CD8-positive, alpha-beta memory T cell (primary cell): ENCODE results near the gene ODF4. TPM values are rescaled to one million over a fixed set of nuclear protein-coding genes. Genes with fewer than 3 reads are reported as not detected.
"Not testable (repeated sequence)": the region's sequence is repeated elsewhere in the genome, so short reads cannot be mapped to it uniquely, and the experiment has no call there.

Source experiments
- CTCF ChIA-PET: fragments of 350-600 bp; sonication (Branson Sonifier 250); formaldehyde crosslinking; loops from one replicate; lab custom pipeline; 2021; ENCODE audit warnings: antibody characterized with exemption; lab: Charles Lee
- POLR2A ChIA-PET: fragments of 350-600 bp; sonication (Branson Sonifier 250); formaldehyde crosslinking; loops from one replicate; lab custom pipeline; 2021; ENCODE audit warnings: antibody characterized with exemption; lab: Charles Lee
- DNase-seq, 5 donors: peaks; one replicate each; pipeline versions ENCODE4 v3.0.0 to v3.0.0-alpha.2; 2020 to 2022; ENCODE audit warnings: mixed read lengths in 1 of 5
- H3K27ac ChIP-seq: one replicate; pipeline ENCODE4 v1.7.0; 2013; ENCODE audit warnings: low read depth, mild to moderate bottlenecking, low read length, moderate library complexity
- H3K27me3 ChIP-seq: 2 replicates; pipeline ENCODE4 v1.7.0; 2013; ENCODE audit warnings: low read length, mild to moderate bottlenecking; ENCODE audit not compliant: insufficient read depth, poor library complexity, severe bottlenecking
- H3K36me3 ChIP-seq: 2 replicates; pipeline ENCODE4 v1.7.0; 2013; ENCODE audit warnings: mild to moderate bottlenecking, low read length, moderate library complexity; ENCODE audit not compliant: insufficient read depth
- H3K4me1 ChIP-seq: 2 replicates; pipeline ENCODE4 v1.7.0; 2013; ENCODE audit warnings: mild to moderate bottlenecking, low read length, moderate library complexity; ENCODE audit not compliant: insufficient read depth
- H3K4me3 ChIP-seq: 2 replicates; pipeline ENCODE4 v1.7.0; 2013; ENCODE audit warnings: mild to moderate bottlenecking, low read length
- H3K9me3 ChIP-seq: 2 replicates; pipeline ENCODE4 v1.7.0; 2013; ENCODE audit warnings: mild to moderate bottlenecking, low read length
- H3K27ac Mint-ChIP-seq, 8 donors: one replicate each; pipeline ENCODE4 v1.8.0; 2020 to 2021; ENCODE audit warnings: mixed read lengths in 8 of 8, mild to moderate bottlenecking in 6 of 8, inconsistent platforms in 3 of 8, moderate library complexity in 3 of 8
- H3K27me3 Mint-ChIP-seq, 2 donors: one replicate each; pipeline ENCODE4 v1.8.0; 2020 to 2021; ENCODE audit warnings: mixed read lengths in 2 of 2, mild to moderate bottlenecking in 1 of 2, moderate library complexity in 1 of 2
- H3K36me3 Mint-ChIP-seq, 3 donors: one replicate each; pipeline ENCODE4 v1.8.0; 2020 to 2021; ENCODE audit warnings: mixed read lengths in 3 of 3, inconsistent platforms in 1 of 3, mild to moderate bottlenecking in 1 of 3
- H3K4me1 Mint-ChIP-seq, 3 donors: one replicate each; pipeline ENCODE4 v1.8.0; 2020 to 2021; ENCODE audit warnings: mixed read lengths in 3 of 3, inconsistent platforms in 1 of 3, mild to moderate bottlenecking in 1 of 3
- H3K4me3 Mint-ChIP-seq, 7 donors: one replicate each; pipeline ENCODE4 v1.8.0; 2020 to 2021; ENCODE audit warnings: mixed read lengths in 7 of 7, mild to moderate bottlenecking in 6 of 7, moderate library complexity in 4 of 7, inconsistent platforms in 2 of 7
- H3K9me3 Mint-ChIP-seq, 5 donors: one replicate each; pipeline ENCODE4 v1.8.0; 2020 to 2022; ENCODE audit warnings: mixed read lengths in 5 of 5, mild to moderate bottlenecking in 3 of 5, moderate library complexity in 2 of 5, inconsistent platforms in 1 of 5
- polyA plus RNA-seq: library from polyadenylated mRNA; unstranded; fragments of 300-500 nt; fragmentation: Illumina TruSeq; gene quantifications from one replicate; pipeline ENCODE4 v1.2.3, GENCODE V29; 2021
- total RNA-seq, 2 experiments: library from RNA; stranded (reverse); gene quantifications; one replicate each; pipeline ENCODE4 v1.2.3, GENCODE V29; 2021

The ODF4 gene
- total and polyA plus RNA-seq, 3 experiments from 2014 or later = not detected

- DNase-seq, H3K27ac ChIP-seq, H3K27ac Mint-ChIP-seq, H3K9me3 ChIP-seq, H3K4me1 Mint-ChIP-seq, H3K36me3 Mint-ChIP-seq, H3K4me1 ChIP-seq, POLR2A ChIA-PET, H3K36me3 ChIP-seq, H3K4me3 ChIP-seq, H3K27me3 ChIP-seq, H3K9me3 Mint-ChIP-seq, H3K4me3 Mint-ChIP-seq: not testable (repeated sequence)
- H3K27me3 Mint-ChIP-seq = peaks cover 6 to 41% of the 10 kb centered on the region in 2 donors
- CTCF ChIA-PET = interaction anchor here (1.1 kb wide), 1 partner anchor 461 kb away, joined by 3 read pairs; no protein-coding TSS in a partner anchor
Observed at GRCh38 chr17:8347001-8347400, 7.4 kb downstream of the ODF4 start.

- peaks cover 10 to 38% of the 10 kb centered on the region in 2 donors for H3K27me3 Mint-ChIP-seq
- H3K9me3 ChIP-seq = no peaks in the 10 kb centered on the region
- H3K4me1 ChIP-seq = no peaks in the 10 kb centered on the region
- no peaks in the 10 kb centered on the region for H3K9me3 Mint-ChIP-seq
- no peak overlapping the region for H3K4me3 ChIP-seq
- peaks cover 9% of the 10 kb centered on the region for H3K27me3 ChIP-seq
- no peak overlapping the region for H3K4me3 Mint-ChIP-seq
- ChIA-PET POLR2A (no interaction called here), CTCF (no interaction called here)
- H3K27ac ChIP-seq = no peak overlapping the region
- no peaks in the 10 kb centered on the region for H3K36me3 Mint-ChIP-seq
- no peaks in the 10 kb centered on the region for H3K36me3 ChIP-seq
- H3K4me1 Mint-ChIP-seq = no peaks in the 10 kb centered on the region
- H3K27ac Mint-ChIP-seq = no peak overlapping the region
- no peak for DNase-seq
Observed at GRCh38 chr17:8350339-8350738, 10.7 kb downstream of the ODF4 start.

GRCh38 chr17:8353736-8354135, 14.1 kb downstream of the ODF4 start:
- Mint-ChIP-seq H3K36me3 (no peaks in the 10 kb centered on the region), H3K27me3 (peaks cover 6 to 13% of the 10 kb centered on the region in 2 donors), H3K9me3 (no peaks in the 10 kb centered on the region), H3K4me1 (no peaks in the 10 kb centered on the region), H3K27ac (no peak overlapping the region), H3K4me3 (no peak overlapping the region)
- Histone ChIP-seq H3K4me1 (no peaks in the 10 kb centered on the region), H3K4me3 (no peak overlapping the region), H3K36me3 (no peaks in the 10 kb centered on the region), H3K9me3 (no peaks in the 10 kb centered on the region), H3K27me3 (no peaks in the 10 kb centered on the region), H3K27ac (no peak overlapping the region)
- no peak for DNase-seq
- POLR2A ChIA-PET = no interaction called here
- CTCF ChIA-PET = no interaction called here

GRCh38 chr17:8354236-8354635, 14.6 kb downstream of the ODF4 start:
- no peaks in the 10 kb centered on the region for H3K9me3 ChIP-seq
- H3K9me3 Mint-ChIP-seq = no peaks in the 10 kb centered on the region
- ChIA-PET POLR2A (no interaction called here), CTCF (no interaction called here)
- H3K27me3 Mint-ChIP-seq = peaks cover 6 to 13% of the 10 kb centered on the region in 2 donors
- H3K4me1 ChIP-seq = no peaks in the 10 kb centered on the region
- no peak overlapping the region for H3K27ac Mint-ChIP-seq
- H3K36me3 ChIP-seq = no peaks in the 10 kb centered on the region
- H3K4me3 ChIP-seq = no peak overlapping the region
- no peaks in the 10 kb centered on the region for H3K4me1 Mint-ChIP-seq
- H3K27me3 ChIP-seq = no peaks in the 10 kb centered on the region
- no peaks in the 10 kb centered on the region for H3K36me3 Mint-ChIP-seq
- DNase-seq = no peak
- no peak overlapping the region for H3K4me3 Mint-ChIP-seq
- H3K27ac ChIP-seq = no peak overlapping the region

- H3K36me3 ChIP-seq = no peaks in the 10 kb centered on the region
- no peak overlapping the region for H3K4me3 Mint-ChIP-seq
- CTCF ChIA-PET = no interaction called here
- no peak for DNase-seq
- no peaks in the 10 kb centered on the region for H3K9me3 Mint-ChIP-seq
- H3K27me3 ChIP-seq = no peaks in the 10 kb centered on the region
- H3K27ac ChIP-seq = no peak overlapping the region
- H3K9me3 ChIP-seq = no peaks in the 10 kb centered on the region
- POLR2A ChIA-PET = no interaction called here
- peaks cover 0 to 7% (median 6%) of the 10 kb centered on the region in 3 donors for H3K4me1 Mint-ChIP-seq
- no peaks in the 10 kb centered on the region for H3K27me3 Mint-ChIP-seq
- H3K4me1 ChIP-seq = no peaks in the 10 kb centered on the region
- H3K36me3 Mint-ChIP-seq = no peaks in the 10 kb centered on the region
- no peak overlapping the region for H3K27ac Mint-ChIP-seq
- H3K4me3 ChIP-seq = no peak overlapping the region
Observed at GRCh38 chr17:8357910-8358309, 18.3 kb downstream of the ODF4 start.

GRCh38 chr17:8359769-8360168, 20.1 kb downstream of the ODF4 start:
- DNase-seq = no peak
- Histone ChIP-seq H3K27ac (no peak overlapping the region), H3K9me3 (no peaks in the 10 kb centered on the region), H3K4me1 (no peaks in the 10 kb centered on the region), H3K36me3 (no peaks in the 10 kb centered on the region), H3K27me3 (no peaks in the 10 kb centered on the region), H3K4me3 (no peak overlapping the region)
- Mint-ChIP-seq H3K4me3 (no peak overlapping the region), H3K9me3 (no peaks in the 10 kb centered on the region), H3K27me3 (no peaks in the 10 kb centered on the region), H3K36me3 (peaks cover 0 to 1% (median 0%) of the 10 kb centered on the region in 3 donors), H3K27ac (peak overlapping the region in 2 of 8 donors; percentile 34 to 51), H3K4me1 (peaks cover 0 to 7% (median 6%) of the 10 kb centered on the region in 3 donors)
- POLR2A ChIA-PET = no interaction called here
- CTCF ChIA-PET = no interaction called here

- CTCF ChIA-PET = no interaction called here
Observed at GRCh38 chr17:8360260-8360659, 20.6 kb downstream of the ODF4 start.

GRCh38 chr17:8360751-8361150, 21.1 kb downstream of the ODF4 start:
- POLR2A ChIA-PET = no interaction called here
- CTCF ChIA-PET = no interaction called here
- DNase-seq = no peak
- Mint-ChIP-seq H3K27me3 (no peaks in the 10 kb centered on the region), H3K27ac (no peak overlapping the region), H3K36me3 (peaks cover 0 to 3% (median 3%) of the 10 kb centered on the region in 3 donors), H3K4me1 (peaks cover 0 to 7% (median 6%) of the 10 kb centered on the region in 3 donors), H3K9me3 (no peaks in the 10 kb centered on the region), H3K4me3 (no peak overlapping the region)
- Histone ChIP-seq H3K4me1 (no peaks in the 10 kb centered on the region), H3K4me3 (no peak overlapping the region), H3K27ac (no peak overlapping the region), H3K9me3 (no peaks in the 10 kb centered on the region), H3K36me3 (no peaks in the 10 kb centered on the region), H3K27me3 (no peaks in the 10 kb centered on the region)

More at GRCh38 chr17:8360260-8360659, 20.6 kb downstream of the ODF4 start:
- Mint-ChIP-seq H3K27ac (no peak overlapping the region), H3K4me3 (no peak overlapping the region), H3K4me1 (peaks cover 0 to 7% (median 6%) of the 10 kb centered on the region in 3 donors), H3K9me3 (no peaks in the 10 kb centered on the region), H3K36me3 (peaks cover 0 to 1% (median 0%) of the 10 kb centered on the region in 3 donors), H3K27me3 (no peaks in the 10 kb centered on the region)
- no peaks in the 10 kb centered on the region for H3K9me3 ChIP-seq
- no peaks in the 10 kb centered on the region for H3K27me3 ChIP-seq
- DNase-seq = no peak
- POLR2A ChIA-PET = no interaction called here
- H3K36me3 ChIP-seq = no peaks in the 10 kb centered on the region
- H3K27ac ChIP-seq = no peak overlapping the region
- no peaks in the 10 kb centered on the region for H3K4me1 ChIP-seq
- no peak overlapping the region for H3K4me3 ChIP-seq
